DOHH2 (cell line): Measurements from ENCODE around the gene RAPGEF5.

Experiments used
- H3F3A ChIP-seq: fragments of 200-600 bp; sonication (generic), shearing (Covaris generic); 2 replicates; pipeline ENCODE4 v1.6.0; 2016; ENCODE audit warnings: antibody characterized with exemption, mild to moderate bottlenecking; ENCODE audit not compliant: control insufficient read depth, insufficient read depth
- H3K27ac ChIP-seq: fragments of 200-600 bp; sonication (generic); 2 replicates; pipeline ENCODE4 v1.5.1; 2014; ENCODE audit warnings: low read depth, mild to moderate bottlenecking, low read length, moderate library complexity
- H3K27me3 ChIP-seq: fragments of 200-600 bp; sonication (generic); 2 replicates; pipeline ENCODE4 v1.6.1; 2014; ENCODE audit warnings: mild to moderate bottlenecking, low read length, mixed read lengths; ENCODE audit not compliant: control insufficient read depth
- H3K36me3 ChIP-seq: fragments of 200-600 bp; sonication (generic); 2 replicates; pipeline ENCODE4 v1.6.1; 2014; ENCODE audit warnings: mild to moderate bottlenecking, low read length, moderate library complexity, mixed read lengths; ENCODE audit not compliant: control insufficient read depth
- H3K4me1 ChIP-seq: fragments of 200-600 bp; sonication (generic); 2 replicates; pipeline ENCODE4 v1.6.1; 2014; ENCODE audit warnings: mild to moderate bottlenecking, low read length, mixed read lengths; ENCODE audit not compliant: control insufficient read depth
- H3K4me2 ChIP-seq: fragments of 200-600 bp; sonication (generic); 2 replicates; pipeline ENCODE4 v1.6.0; 2014; ENCODE audit warnings: mild to moderate bottlenecking, low read length, moderate library complexity
- H3K4me3 ChIP-seq: fragments of 200-600 bp; sonication (generic); 2 replicates; pipeline ENCODE4 v1.5.1; 2014; ENCODE audit warnings: mild to moderate bottlenecking, low read length, mixed read lengths
- H3K79me2 ChIP-seq: fragments of 200-600 bp; sonication (generic); 2 replicates; pipeline ENCODE4 v1.6.1; 2014; ENCODE audit warnings: mild to moderate bottlenecking, low read length, mixed read lengths; ENCODE audit not compliant: control insufficient read depth
- H3K9me2 ChIP-seq: fragments of 200-600 bp; sonication (generic); replicated peaks from 2 replicates; pipeline ENCODE4 v1.6.1; 2014; ENCODE audit warnings: mild to moderate bottlenecking, low read length, mixed read lengths; ENCODE audit not compliant: control insufficient read depth
- H3K9me3 ChIP-seq: fragments of 200-600 bp; sonication (generic); 2 replicates; pipeline ENCODE4 v1.6.1; 2014; ENCODE audit warnings: antibody characterized with exemption, low read length, mixed read lengths; ENCODE audit not compliant: control insufficient read depth, insufficient read depth
- H4K20me1 ChIP-seq: fragments of 200-600 bp; sonication (generic); 2 replicates; pipeline ENCODE4 v1.6.0; 2014; ENCODE audit warnings: low read depth, mild to moderate bottlenecking, antibody characterized with exemption, low read length, moderate library complexity; ENCODE audit not compliant: control insufficient read depth, insufficient read depth
- EZH2phosphoT487 ChIP-seq: fragments of 200-600 bp; sonication (generic); IDR thresholded peaks from 2 replicates; pipeline ENCODE4 v1.6.1; 2017; ENCODE audit warnings: borderline replicate concordance, mild to moderate bottlenecking, antibody characterized with exemption, low read length, moderate library complexity, mixed read lengths
- TF ChIP-seq, protein P1 (sequence below): fragments of 200-600 bp; sonication (generic); IDR thresholded peaks from one replicate; pipeline ENCODE4 v1.5.1; 2014; ENCODE audit warnings: antibody characterized with exemption, mild to moderate bottlenecking, low read depth, low read length; ENCODE audit not compliant: poor library complexity, severe bottlenecking

The RAPGEF5 gene

GRCh38 chr7:22235134-22235533, 121.8 kb downstream of the RAPGEF5 start:
- peaks cover 84% of the 10 kb centered on the region for H3K79me2 ChIP-seq

GRCh38 chr7:22234227-22234626, 122.7 kb downstream of the RAPGEF5 start:
- no peaks in the 10 kb centered on the region for H3K9me3 ChIP-seq
- H3K9me2 ChIP-seq = no peaks in the 10 kb centered on the region
- H3K27me3 ChIP-seq = no peaks in the 10 kb centered on the region
- peaks cover 100% of the 10 kb centered on the region for H3K36me3 ChIP-seq
- peaks cover 61% of the 10 kb centered on the region for H3F3A ChIP-seq
- H3K4me2 ChIP-seq = no peak overlapping the region
- no peak for TF ChIP-seq EZH2phosphoT487
- TF ChIP-seq, protein P1, sequence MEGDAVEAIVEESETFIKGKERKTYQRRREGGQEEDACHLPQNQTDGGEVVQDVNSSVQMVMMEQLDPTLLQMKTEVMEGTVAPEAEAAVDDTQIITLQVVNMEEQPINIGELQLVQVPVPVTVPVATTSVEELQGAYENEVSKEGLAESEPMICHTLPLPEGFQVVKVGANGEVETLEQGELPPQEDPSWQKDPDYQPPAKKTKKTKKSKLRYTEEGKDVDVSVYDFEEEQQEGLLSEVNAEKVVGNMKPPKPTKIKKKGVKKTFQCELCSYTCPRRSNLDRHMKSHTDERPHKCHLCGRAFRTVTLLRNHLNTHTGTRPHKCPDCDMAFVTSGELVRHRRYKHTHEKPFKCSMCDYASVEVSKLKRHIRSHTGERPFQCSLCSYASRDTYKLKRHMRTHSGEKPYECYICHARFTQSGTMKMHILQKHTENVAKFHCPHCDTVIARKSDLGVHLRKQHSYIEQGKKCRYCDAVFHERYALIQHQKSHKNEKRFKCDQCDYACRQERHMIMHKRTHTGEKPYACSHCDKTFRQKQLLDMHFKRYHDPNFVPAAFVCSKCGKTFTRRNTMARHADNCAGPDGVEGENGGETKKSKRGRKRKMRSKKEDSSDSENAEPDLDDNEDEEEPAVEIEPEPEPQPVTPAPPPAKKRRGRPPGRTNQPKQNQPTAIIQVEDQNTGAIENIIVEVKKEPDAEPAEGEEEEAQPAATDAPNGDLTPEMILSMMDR = no peak
- no peak overlapping the region for H3K4me3 ChIP-seq
- no peak overlapping the region for H3K27ac ChIP-seq
- peaks cover 86% of the 10 kb centered on the region for H3K79me2 ChIP-seq
- H4K20me1 ChIP-seq = peaks cover 5% of the 10 kb centered on the region
- H3K4me1 ChIP-seq = peaks cover 2% of the 10 kb centered on the region; the same call in 1 of the 2 replicates

More at GRCh38 chr7:22235134-22235533, 121.8 kb downstream of the RAPGEF5 start:
- H3K9me3 ChIP-seq = no peaks in the 10 kb centered on the region
- H3K9me2 ChIP-seq = no peaks in the 10 kb centered on the region
- no peak overlapping the region for H3K4me3 ChIP-seq
- no peaks in the 10 kb centered on the region for H3K4me1 ChIP-seq
- H3K36me3 ChIP-seq = peaks cover 98% of the 10 kb centered on the region
- H3K27me3 ChIP-seq = no peaks in the 10 kb centered on the region
- peaks cover 5% of the 10 kb centered on the region for H4K20me1 ChIP-seq
- H3K27ac ChIP-seq = no peak overlapping the region
- TF ChIP-seq EZH2phosphoT487 = no peak
- H3F3A ChIP-seq = peaks cover 58% of the 10 kb centered on the region
- no peak overlapping the region for H3K4me2 ChIP-seq

- TF ChIP-seq EZH2phosphoT487 = no peak
- TF ChIP-seq, protein P1 = no peak
- no peaks in the 10 kb centered on the region for H3K27me3 ChIP-seq
- H3K4me1 ChIP-seq = peaks cover 13% of the 10 kb centered on the region; the same call in 1 of the 2 replicates
- H3F3A ChIP-seq = peaks cover 50% of the 10 kb centered on the region
- no peak overlapping the region for H3K4me3 ChIP-seq
- no peaks in the 10 kb centered on the region for H3K9me2 ChIP-seq
- H3K36me3 ChIP-seq = peaks cover 98% of the 10 kb centered on the region
- H3K9me3 ChIP-seq = no peaks in the 10 kb centered on the region
- H3K27ac ChIP-seq = no peak overlapping the region
- no peak overlapping the region for H3K4me2 ChIP-seq
- H3K79me2 ChIP-seq = peaks cover 76% of the 10 kb centered on the region
- H4K20me1 ChIP-seq = peaks cover 5% of the 10 kb centered on the region
These were observed 125.1 kb downstream of the RAPGEF5 start for GRCh38 chr7:22231806-22232205.

GRCh38 chr7:22231141-22231540, 125.8 kb downstream of the RAPGEF5 start:
- Histone ChIP-seq H3K4me1 (peaks cover 18% of the 10 kb centered on the region), H3K4me3 (no peak overlapping the region), H3K9me2 (no peaks in the 10 kb centered on the region), H3K27ac (no peak overlapping the region), H3K4me2 (no peak overlapping the region), H3F3A (peaks cover 49% of the 10 kb centered on the region), H3K9me3 (no peaks in the 10 kb centered on the region), H3K27me3 (no peaks in the 10 kb centered on the region), H3K79me2 (peaks cover 73% of the 10 kb centered on the region), H4K20me1 (peaks cover 5% of the 10 kb centered on the region; the same call in 1 of the 2 replicates), H3K36me3 (peaks cover 98% of the 10 kb centered on the region)
- TF ChIP-seq, protein P1 = no peak
- no peak for TF ChIP-seq EZH2phosphoT487
